SK-N-SH (cell line): ENCODE data around the gene FIBP. TPM values are rescaled to one million over a fixed set of nuclear protein-coding genes. Genes with fewer than 3 reads are reported as not detected.

Experiments
- CTCF ChIA-PET: fragments of 300-600, 350-600 bp; formaldehyde crosslinking; extraction: SDS; loops from one replicate; lab custom pipeline; 2021; lab: Yijun Ruan, JAX
- POLR2A ChIA-PET: fragments of 350-600 bp; sonication (Branson Sonifier 250); formaldehyde crosslinking; extraction: SDS; loops from one replicate; lab custom pipeline; 2020; ENCODE audit warnings: antibody characterized with exemption, inconsistent platforms; lab: Yijun Ruan, JAX
- DNase-seq: peaks from one replicate; pipeline ENCODE4 v3.0.0; 2012
- H2AFZ ChIP-seq: fragments of 200-600 bp; sonication (generic); 2 replicates; pipeline ENCODE4 v1.8.1; 2016; ENCODE audit warnings: antibody characterized with exemption, mild to moderate bottlenecking, low read depth
- H3F3A ChIP-seq: fragments of 200-600 bp; sonication (generic); replicated peaks from 2 replicates; pipeline ENCODE3; 2016; ENCODE audit warnings: antibody characterized with exemption, mild to moderate bottlenecking; ENCODE audit not compliant: insufficient read depth
- H3K27ac ChIP-seq, 2 experiments: fragments of 200-500 bp in 1 of 2; fragments of 200-600 bp in 1 of 2; sonication (Bioruptor generic) in 1 of 2; sonication (generic), shearing (Covaris generic) in 1 of 2; 2 replicates each; pipeline versions ENCODE4 v1.5.1 to v1.6.1; 2014 to 2016; ENCODE audit warnings: low read depth in 2 of 2, inconsistent platforms in 1 of 2, low read length in 1 of 2, mild to moderate bottlenecking in 1 of 2, mixed read lengths in 1 of 2
- H3K27me3 ChIP-seq: fragments of 200-600 bp; sonication (generic), shearing (Covaris generic); 2 replicates; pipeline ENCODE4 v1.6.1; 2016; ENCODE audit warnings: mixed run types; ENCODE audit not compliant: insufficient read depth
- H3K36me3 ChIP-seq, 2 experiments: fragments of 200-500 bp in 1 of 2; fragments of 200-600 bp in 1 of 2; sonication (Bioruptor generic) in 1 of 2; sonication (generic) in 1 of 2; replicated peaks in 1 of 2; 2 replicates each; pipeline versions ENCODE3 to v1.5.1; 2014 to 2016; ENCODE audit warnings: low read length in 1 of 2, mild to moderate bottlenecking in 1 of 2; ENCODE audit not compliant: insufficient read depth in 2 of 2, control insufficient read depth in 1 of 2
- H3K4me1 ChIP-seq, 2 experiments: fragments of 200-500 bp in 1 of 2; fragments of 200-600 bp in 1 of 2; sonication (Bioruptor generic) in 1 of 2; sonication (generic), shearing (Covaris generic) in 1 of 2; 2 replicates each; pipeline versions ENCODE4 v1.5.1 to v1.6.1; 2014 to 2016; ENCODE audit warnings: low read depth in 1 of 2, low read length in 1 of 2, mixed run types in 1 of 2; ENCODE audit not compliant: insufficient read depth in 2 of 2, control insufficient read depth in 1 of 2
- H3K4me2 ChIP-seq: fragments of 200-600 bp; sonication (generic), shearing (Covaris generic); 2 replicates; pipeline ENCODE4 v1.6.1; 2017; ENCODE audit warnings: mixed run types
- H3K4me3 ChIP-seq, 2 experiments: fragments of 200-500 bp in 1 of 2; fragments of 200-600 bp in 1 of 2; sonication (Bioruptor generic) in 1 of 2; sonication (generic), shearing (Covaris generic) in 1 of 2; 2 replicates each; pipeline versions ENCODE4 v1.5.1 to v1.8.1; 2014 to 2016; ENCODE audit warnings: low read depth in 2 of 2, inconsistent platforms in 1 of 2, low read length in 1 of 2, mild to moderate bottlenecking in 1 of 2, mixed read lengths in 1 of 2, moderate library complexity in 1 of 2
- H3K79me2 ChIP-seq: fragments of 200-600 bp; sonication (generic); 2 replicates; pipeline ENCODE4 v1.8.1; 2017; ENCODE audit warnings: mild to moderate bottlenecking; ENCODE audit not compliant: insufficient read depth
- H3K9ac ChIP-seq: fragments of 200-600 bp; sonication (generic); 2 replicates; pipeline ENCODE4 v1.6.1; 2017; ENCODE audit warnings: mixed run types
- H3K9me2 ChIP-seq: fragments of 200-600 bp; sonication (generic); 2 replicates; pipeline ENCODE4 v1.6.1; 2017; ENCODE audit warnings: mixed run types
- H3K9me3 ChIP-seq: fragments of 200-600 bp; sonication (generic); 2 replicates; pipeline ENCODE4 v1.6.1; 2017; ENCODE audit warnings: mixed run types, mild to moderate bottlenecking, moderate library complexity
- H4K20me1 ChIP-seq: fragments of 200-600 bp; sonication (generic); 2 replicates; pipeline ENCODE4 v1.6.1; 2017; ENCODE audit warnings: mild to moderate bottlenecking, mixed run types; ENCODE audit not compliant: insufficient read depth
- CHD2 ChIP-seq: fragments of 150-350 bp; IDR thresholded peaks from 2 replicates; pipeline ENCODE4 v1.6.1; 2018; ENCODE audit warnings: low read length; ENCODE audit not compliant: partially characterized antibody
- ELF1 ChIP-seq: IDR thresholded peaks from 2 replicates; pipeline ENCODE4 v1.4.0; 2012
- FOSL2 ChIP-seq: IDR thresholded peaks from 2 replicates; pipeline ENCODE4 v1.4.0; 2012; ENCODE audit warnings: low read depth, mild to moderate bottlenecking, moderate library complexity, borderline replicate concordance
- FOXJ3 ChIP-seq: sonication (generic); formaldehyde crosslinking; IDR thresholded peaks from 2 replicates; pipeline ENCODE4 v1.5.1; 2020; ENCODE audit warnings: mild to moderate bottlenecking, missing genetic modification reagents
- MEF2A ChIP-seq: IDR thresholded peaks from 2 replicates; pipeline ENCODE4 v1.4.0; 2012; ENCODE audit warnings: low read depth, borderline replicate concordance
- POLR2AphosphoS5 ChIP-seq: IDR thresholded peaks from 2 replicates; pipeline ENCODE4 v1.6.1; 2012; ENCODE audit warnings: low read depth, low read length
- TEAD4 ChIP-seq: IDR thresholded peaks from 2 replicates; pipeline ENCODE4 v1.4.0; 2012; ENCODE audit warnings: mild to moderate bottlenecking, borderline replicate concordance; ENCODE audit not compliant: insufficient read depth
- USF1 ChIP-seq: IDR thresholded peaks from 2 replicates; pipeline ENCODE4 v1.4.0; 2012; ENCODE audit warnings: low read depth, borderline replicate concordance
- WGBS: methylation state at CpG from one replicate; pipeline ENCODE4 v1.1.6; 2017; ENCODE audit warnings: low lambda C conversion rate; 5-methylcytosine and 5-hydroxymethylcytosine counted together
- polyA plus RNA-seq, 3 experiments: library from polyadenylated mRNA; depleted of rRNA; stranded (reverse); fragments of >200 nt; gene quantifications; 2 replicates each; pipeline ENCODE4 v1.2.3, GENCODE V29; 2012
- TF ChIP-seq, protein P1 (sequence below): IDR thresholded peaks from 2 replicates; pipeline ENCODE4 v1.4.0; 2012; ENCODE audit warnings: low read depth
- TF ChIP-seq, protein P2 (sequence below): fragments of 150-350 bp; IDR thresholded peaks from 2 replicates; pipeline ENCODE4 v1.6.1; 2017; ENCODE audit warnings: antibody characterized with exemption, low read length, low read depth, borderline replicate concordance
- TF ChIP-seq, protein P3 (sequence below): IDR thresholded peaks from 2 replicates; pipeline ENCODE4 v1.6.1; 2012; ENCODE audit warnings: mild to moderate bottlenecking, low read depth, low read length, moderate library complexity

The FIBP gene
- polyA plus RNA-seq, 1 of the 3 experiments (the other 2 are of a cell fraction): 190 TPM

DNA sequence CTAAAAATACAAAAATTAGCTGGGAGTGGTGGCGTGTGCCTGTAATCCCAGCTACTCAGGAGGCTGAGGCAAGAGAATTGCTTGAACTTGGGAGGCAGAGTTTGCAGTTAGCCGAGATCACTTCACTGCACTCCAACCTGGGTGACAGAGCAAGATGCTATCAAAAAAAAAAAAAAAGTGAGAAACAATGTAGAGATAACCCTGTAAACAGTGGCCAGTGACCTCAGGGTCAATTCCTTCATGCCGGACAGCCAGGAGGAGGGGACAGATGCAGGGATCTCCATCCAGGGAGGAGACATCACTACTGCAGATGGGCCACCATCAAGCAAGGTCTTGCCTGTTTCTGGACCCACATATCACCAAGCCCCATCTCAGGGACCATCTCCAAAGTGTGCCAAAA is 40.5 kb downstream of the FIBP start:
- Histone ChIP-seq H3K27me3 (no peaks in the 10 kb centered on the region), H3K36me3 (peaks cover 10 to 15% of the 10 kb centered on the region in 2 experiments), H3K4me2 (no peak overlapping the region), H3K79me2 (no peaks in the 10 kb centered on the region), H3K9ac (no peak overlapping the region), H3K4me3 (no peak overlapping the region), H2AFZ (no peak overlapping the region), H4K20me1 (peaks cover 8% of the 10 kb centered on the region), H3K9me3 (no peaks in the 10 kb centered on the region), H3F3A (peaks cover 31% of the 10 kb centered on the region), H3K4me1 (peaks cover 0 to 4% of the 10 kb centered on the region in 2 experiments; a peak in 1 of 4 replicates), H3K27ac (no peak overlapping the region), H3K9me2 (no peaks in the 10 kb centered on the region)
- TF ChIP-seq USF1 (no peak), MEF2A (no peak), FOSL2 (no peak), POLR2AphosphoS5 (no peak)
- 66% methylated on average over 3 of the region's 3 CpGs for WGBS
- no peak for DNase-seq
- POLR2A ChIA-PET: no interaction called here
- CTCF ChIA-PET: interaction anchor here (1.6 kb wide), 1 partner anchor 37 kb away, joined by 4 read pairs; no protein-coding TSS in a partner anchor

GRCh38 chr11:65844231-65844872 is 43.9 kb downstream of the FIBP start:
- Histone ChIP-seq H3K79me2 (no peaks in the 10 kb centered on the region), H3F3A (peaks cover 7% of the 10 kb centered on the region), H3K36me3 (no peaks in the 10 kb centered on the region), H3K27me3 (no peaks in the 10 kb centered on the region), H3K9ac (no peak overlapping the region), H2AFZ (no peak overlapping the region), H3K9me3 (no peaks in the 10 kb centered on the region), H3K27ac (no peak overlapping the region), H3K4me1 (no peaks in the 10 kb centered on the region; a peak in 1 of 4 replicates), H4K20me1 (no peaks in the 10 kb centered on the region), H3K9me2 (no peaks in the 10 kb centered on the region), H3K4me3 (no peak overlapping the region), H3K4me2 (no peak overlapping the region)
- ChIA-PET POLR2A (interaction anchor here (0.7 to 1.2 kb wide), 2 partner anchors 9 to 12 kb away, joined by 3 read pairs; no protein-coding TSS in a partner anchor), CTCF (interaction anchor here (1.6 kb wide), 2 partner anchors 40 to 144 kb away, joined by 3 to 4 read pairs; no protein-coding TSS in a partner anchor)
- TF ChIP-seq, protein P1, sequence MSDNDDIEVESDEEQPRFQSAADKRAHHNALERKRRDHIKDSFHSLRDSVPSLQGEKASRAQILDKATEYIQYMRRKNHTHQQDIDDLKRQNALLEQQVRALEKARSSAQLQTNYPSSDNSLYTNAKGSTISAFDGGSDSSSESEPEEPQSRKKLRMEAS: no peak
- TF ChIP-seq, protein P2, sequence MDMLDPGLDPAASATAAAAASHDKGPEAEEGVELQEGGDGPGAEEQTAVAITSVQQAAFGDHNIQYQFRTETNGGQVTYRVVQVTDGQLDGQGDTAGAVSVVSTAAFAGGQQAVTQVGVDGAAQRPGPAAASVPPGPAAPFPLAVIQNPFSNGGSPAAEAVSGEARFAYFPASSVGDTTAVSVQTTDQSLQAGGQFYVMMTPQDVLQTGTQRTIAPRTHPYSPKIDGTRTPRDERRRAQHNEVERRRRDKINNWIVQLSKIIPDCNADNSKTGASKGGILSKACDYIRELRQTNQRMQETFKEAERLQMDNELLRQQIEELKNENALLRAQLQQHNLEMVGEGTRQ: no peak
- no peak for TF ChIP-seq TEAD4
- no peak for TF ChIP-seq FOSL2
- no peak for TF ChIP-seq ELF1
- no peak for TF ChIP-seq USF1
- TF ChIP-seq, protein P3, sequence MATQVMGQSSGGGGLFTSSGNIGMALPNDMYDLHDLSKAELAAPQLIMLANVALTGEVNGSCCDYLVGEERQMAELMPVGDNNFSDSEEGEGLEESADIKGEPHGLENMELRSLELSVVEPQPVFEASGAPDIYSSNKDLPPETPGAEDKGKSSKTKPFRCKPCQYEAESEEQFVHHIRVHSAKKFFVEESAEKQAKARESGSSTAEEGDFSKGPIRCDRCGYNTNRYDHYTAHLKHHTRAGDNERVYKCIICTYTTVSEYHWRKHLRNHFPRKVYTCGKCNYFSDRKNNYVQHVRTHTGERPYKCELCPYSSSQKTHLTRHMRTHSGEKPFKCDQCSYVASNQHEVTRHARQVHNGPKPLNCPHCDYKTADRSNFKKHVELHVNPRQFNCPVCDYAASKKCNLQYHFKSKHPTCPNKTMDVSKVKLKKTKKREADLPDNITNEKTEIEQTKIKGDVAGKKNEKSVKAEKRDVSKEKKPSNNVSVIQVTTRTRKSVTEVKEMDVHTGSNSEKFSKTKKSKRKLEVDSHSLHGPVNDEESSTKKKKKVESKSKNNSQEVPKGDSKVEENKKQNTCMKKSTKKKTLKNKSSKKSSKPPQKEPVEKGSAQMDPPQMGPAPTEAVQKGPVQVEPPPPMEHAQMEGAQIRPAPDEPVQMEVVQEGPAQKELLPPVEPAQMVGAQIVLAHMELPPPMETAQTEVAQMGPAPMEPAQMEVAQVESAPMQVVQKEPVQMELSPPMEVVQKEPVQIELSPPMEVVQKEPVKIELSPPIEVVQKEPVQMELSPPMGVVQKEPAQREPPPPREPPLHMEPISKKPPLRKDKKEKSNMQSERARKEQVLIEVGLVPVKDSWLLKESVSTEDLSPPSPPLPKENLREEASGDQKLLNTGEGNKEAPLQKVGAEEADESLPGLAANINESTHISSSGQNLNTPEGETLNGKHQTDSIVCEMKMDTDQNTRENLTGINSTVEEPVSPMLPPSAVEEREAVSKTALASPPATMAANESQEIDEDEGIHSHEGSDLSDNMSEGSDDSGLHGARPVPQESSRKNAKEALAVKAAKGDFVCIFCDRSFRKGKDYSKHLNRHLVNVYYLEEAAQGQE: no peak
- no peak for TF ChIP-seq FOXJ3 (CRISPR knock-in tag)
- TF ChIP-seq CHD2: no peak
- DNase-seq: no peak
- WGBS: 85% methylated on average over 10 of the region's 10 CpGs
